Activated naive CD8-positive, alpha-beta T cell treated with anti-CD3 and anti-CD28 coated beads, Interleukin-2, amount 50 U/mL, for 24 hours (primary cell): ENCODE results near the gene SLC8A3.

ENCODE experiments used
- ATAC-seq: fragments of 150-1000 bp; cut with Tn5 transposase; one replicate; pipeline ENCODE4 v1.10.0; 2021
- DNase-seq: peaks from one replicate; pipeline ENCODE4 v3.0.0; 2021
- H3K27ac Mint-ChIP-seq: one replicate; pipeline ENCODE4 v1.8.0; 2021; ENCODE audit warnings: mild to moderate bottlenecking, mixed read lengths
- H3K27me3 Mint-ChIP-seq: one replicate; pipeline ENCODE4 v1.8.0; 2021; ENCODE audit warnings: mixed read lengths
- H3K36me3 Mint-ChIP-seq: one replicate; pipeline ENCODE4 v1.8.0; 2021; ENCODE audit warnings: low read depth, mixed read lengths
- H3K4me1 Mint-ChIP-seq: one replicate; pipeline ENCODE4 v1.8.0; 2021; ENCODE audit warnings: mixed read lengths
- H3K4me3 Mint-ChIP-seq: one replicate; pipeline ENCODE4 v1.8.0; 2021; ENCODE audit warnings: mild to moderate bottlenecking, moderate library complexity, mixed read lengths
- H3K9me3 Mint-ChIP-seq: one replicate; pipeline ENCODE4 v1.8.0; 2021; ENCODE audit warnings: mixed read lengths

SLC8A3 gene

DNA sequence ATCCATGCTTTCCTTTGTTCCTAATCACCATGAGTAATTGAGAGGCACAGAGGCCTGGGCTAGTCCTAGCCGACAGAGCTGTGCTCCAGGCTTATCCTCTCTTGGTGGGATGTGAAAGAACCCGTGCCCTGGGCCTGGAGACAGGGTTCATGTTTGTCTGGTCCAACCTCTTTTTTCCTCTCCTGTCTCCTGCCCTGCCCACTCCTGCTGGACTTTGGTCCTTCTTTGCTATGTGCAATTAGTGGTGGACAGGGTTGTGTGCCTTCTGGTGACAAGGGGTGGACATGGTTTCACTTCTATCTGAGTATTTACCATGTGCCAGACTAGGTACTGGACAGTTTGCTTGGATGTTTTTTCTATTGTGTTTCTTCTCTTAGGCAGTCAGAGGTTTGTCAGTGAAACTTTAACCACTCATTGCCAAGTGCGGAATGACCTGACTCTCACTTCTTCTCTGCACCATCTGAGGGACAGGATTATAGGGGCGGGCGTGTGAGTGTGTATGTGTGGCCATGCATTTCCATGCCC lies 183.4 kb downstream of the SLC8A3 start:
- no peaks in the 10 kb centered on the region for H3K27me3 Mint-ChIP-seq
- no peak for DNase-seq
- no peak overlapping the region for H3K4me3 Mint-ChIP-seq
- no peaks in the 10 kb centered on the region for H3K36me3 Mint-ChIP-seq
- ATAC-seq, result no peak
- H3K27ac Mint-ChIP-seq, result no peak overlapping the region
- no peaks in the 10 kb centered on the region for H3K4me1 Mint-ChIP-seq
- H3K9me3 Mint-ChIP-seq, result no peaks in the 10 kb centered on the region

- no peaks in the 10 kb centered on the region for H3K36me3 Mint-ChIP-seq
- H3K27me3 Mint-ChIP-seq, result no peaks in the 10 kb centered on the region
- H3K4me3 Mint-ChIP-seq, result no peak overlapping the region
- no peak for DNase-seq
- no peak for ATAC-seq
- no peaks in the 10 kb centered on the region for H3K4me1 Mint-ChIP-seq
- no peaks in the 10 kb centered on the region for H3K9me3 Mint-ChIP-seq
- H3K27ac Mint-ChIP-seq, result no peak overlapping the region
Measured at GRCh38 chr14:70004791-70005190, 184.0 kb downstream of the SLC8A3 start.

DNA sequence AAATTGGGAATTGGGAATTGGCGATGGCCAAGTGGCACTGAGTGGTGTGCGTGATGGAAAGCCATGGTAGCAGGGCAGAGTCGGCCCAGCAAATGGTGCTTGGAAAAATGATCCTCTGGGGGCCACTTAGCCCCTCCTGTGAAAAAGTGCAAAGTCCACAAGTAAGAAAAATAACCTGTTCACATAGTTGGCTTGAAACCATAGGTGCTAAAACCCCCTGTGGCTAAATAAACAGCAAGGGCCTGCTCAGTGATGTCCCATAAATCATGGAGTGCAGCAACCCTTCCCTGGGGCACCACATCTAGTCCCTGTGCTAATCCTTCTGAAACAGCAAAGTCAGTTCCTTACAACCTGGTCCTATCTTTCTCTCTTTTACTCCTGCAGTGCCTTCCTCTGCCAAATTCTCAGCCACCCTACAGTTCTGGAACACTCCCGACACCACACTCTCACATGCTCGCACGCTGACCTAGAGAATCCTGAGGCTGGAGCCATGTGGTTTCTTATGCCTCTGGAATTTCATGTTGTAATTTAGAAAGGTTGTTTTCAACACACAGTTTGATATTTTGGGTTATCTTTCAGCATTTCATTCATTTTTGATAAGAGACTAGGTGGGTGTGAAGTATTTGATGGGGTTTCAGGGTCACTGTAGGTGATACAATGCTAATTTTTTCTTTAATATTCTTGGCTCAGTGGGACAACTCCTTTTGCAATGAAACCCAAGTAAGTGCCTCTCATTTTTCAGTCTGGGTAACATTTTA lies 186.0 kb downstream of the SLC8A3 start:
- H3K4me3 Mint-ChIP-seq, result no peak overlapping the region
- H3K9me3 Mint-ChIP-seq, result no peaks in the 10 kb centered on the region
- DNase-seq, result no peak
- no peaks in the 10 kb centered on the region for H3K36me3 Mint-ChIP-seq
- no peaks in the 10 kb centered on the region for H3K4me1 Mint-ChIP-seq
- no peak overlapping the region for H3K27ac Mint-ChIP-seq
- ATAC-seq, result no peak
- H3K27me3 Mint-ChIP-seq, result no peaks in the 10 kb centered on the region

DNA sequence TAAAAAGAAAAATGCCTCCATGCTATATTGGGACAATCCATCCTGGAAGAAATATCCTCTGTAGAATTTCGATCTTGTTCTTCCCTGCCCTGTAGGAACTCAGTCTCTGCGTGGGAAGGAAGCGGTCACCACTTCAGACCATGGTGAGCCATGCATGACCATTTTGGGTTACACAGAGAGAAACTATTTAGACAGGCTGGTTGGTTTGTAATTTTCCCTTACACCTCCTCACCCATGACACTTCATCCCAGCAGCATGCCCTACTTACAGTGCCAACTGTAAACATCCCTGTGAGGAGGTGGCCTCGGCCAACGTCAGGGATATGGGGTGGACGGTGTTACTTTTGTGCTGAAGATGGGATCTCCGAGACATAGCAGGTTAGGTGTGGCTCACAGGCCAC lies 188.2 kb downstream of the SLC8A3 start:
- ATAC-seq (no peak), DNase-seq (no peak)
- no peaks in the 10 kb centered on the region for H3K27me3 Mint-ChIP-seq
- no peaks in the 10 kb centered on the region for H3K9me3 Mint-ChIP-seq
- no peak overlapping the region for H3K4me3 Mint-ChIP-seq
- no peaks in the 10 kb centered on the region for H3K36me3 Mint-ChIP-seq
- no peaks in the 10 kb centered on the region for H3K4me1 Mint-ChIP-seq
- H3K27ac Mint-ChIP-seq, result no peak overlapping the region

DNA sequence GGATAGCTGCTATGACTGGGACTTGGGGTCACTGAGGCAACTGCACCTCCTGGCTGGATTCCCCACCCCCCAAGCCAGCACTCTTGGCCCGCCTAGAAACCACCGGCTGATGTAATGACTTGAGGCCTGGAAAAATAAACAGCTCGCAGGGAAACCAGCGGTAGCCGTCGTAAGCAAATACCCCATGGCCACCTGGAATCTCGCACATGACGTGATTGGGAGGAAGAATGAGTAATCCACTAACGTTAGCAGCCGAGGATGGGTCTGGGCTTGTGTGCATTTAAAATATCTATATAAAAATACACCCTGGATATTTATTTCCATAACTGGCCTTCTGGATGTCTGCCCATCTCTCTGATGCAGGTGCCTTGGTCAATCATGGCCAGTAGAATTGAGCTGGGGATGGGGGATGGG lies 189.5 kb downstream of the SLC8A3 start:
- Mint-ChIP-seq H3K9me3 (no peaks in the 10 kb centered on the region), H3K27ac (no peak overlapping the region), H3K36me3 (no peaks in the 10 kb centered on the region), H3K27me3 (peaks cover 2% of the 10 kb centered on the region), H3K4me1 (no peaks in the 10 kb centered on the region), H3K4me3 (no peak overlapping the region)
- DNase-seq, result no peak
- no peak for ATAC-seq

DNA sequence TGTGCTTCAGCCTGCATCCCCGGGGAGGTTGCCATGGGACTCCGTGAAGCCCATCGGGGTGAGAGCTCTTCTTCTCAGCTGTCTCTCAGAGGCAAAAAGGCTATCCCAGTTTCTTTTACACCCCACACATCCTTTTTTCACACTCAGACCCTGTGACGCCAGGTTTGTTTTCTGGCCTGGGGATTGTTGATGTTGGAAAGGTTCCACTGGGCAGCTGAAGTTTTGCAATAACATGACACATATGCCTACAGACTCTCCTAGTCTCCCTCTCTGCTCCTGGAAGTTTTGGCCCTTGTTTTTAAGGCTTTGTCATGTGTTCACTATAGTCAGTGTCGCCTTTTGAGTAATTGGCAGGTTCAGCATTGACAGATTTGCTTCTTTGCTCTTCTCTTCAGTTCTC lies 190.9 kb downstream of the SLC8A3 start:
- Mint-ChIP-seq H3K9me3 (no peaks in the 10 kb centered on the region), H3K4me3 (no peak overlapping the region), H3K27ac (no peak overlapping the region), H3K36me3 (no peaks in the 10 kb centered on the region), H3K27me3 (peaks cover 7% of the 10 kb centered on the region), H3K4me1 (no peaks in the 10 kb centered on the region)
- DNase-seq (no peak), ATAC-seq (no peak)

- ATAC-seq (no peak), DNase-seq (no peak)
- Mint-ChIP-seq H3K36me3 (no peaks in the 10 kb centered on the region), H3K27me3 (peaks cover 8% of the 10 kb centered on the region), H3K4me1 (no peaks in the 10 kb centered on the region), H3K27ac (no peak overlapping the region), H3K4me3 (no peak overlapping the region), H3K9me3 (no peaks in the 10 kb centered on the region)
Measured at GRCh38 chr14:69996216-69996615, 192.5 kb downstream of the SLC8A3 start.
